Measurements from ENCODE around the gene GPR61. TPM values are rescaled to one million over a fixed set of nuclear protein-coding genes. Genes with fewer than 3 reads are reported as not detected.
A peak's percentile ranks its signal among the peaks of the same experiment; 100 is the strongest.

GPR61 gene
- total RNA-seq, 1 donor from 2014 or later = not detected

GRCh38 chr1:109509176-109510134 is 30.2 kb upstream of the GPR61 start, which contains the start of gene AMIGO1:
Gene AMIGO1, minus strand, starts transcription at chr1:109509727. Its CDS starts 815 bp downstream, at chr1:109508912.
- no peak for DNase-seq (ENCODE audit: extremely low spot score in 2 of 2)
- intact Hi-C loops (cut with DNase I) = no loop called here
- TF ChIP-seq POLR2AphosphoS5 (IDR thresholded peaks at IDR 0.05; ENCODE audit: insufficient read depth in 1 of 2, low read depth in 1 of 2) = no peak
- Histone ChIP-seq H3K4me3 (peak within 1 kb of the TSS; percentile 77 to 87), H3K9me3 (no peaks in the 10 kb centered on the region), H3K4me1 (peaks cover 19% of the 10 kb centered on the region), H3K36me3 (no peaks in the 10 kb centered on the region), H3K27me3 (no peaks in the 10 kb centered on the region), H3K27ac (peak within 1 kb of the TSS; percentile 70)

- Histone ChIP-seq H3K4me3 (no peak overlapping the region), H3K36me3 (no peaks in the 10 kb centered on the region), H3K27ac (no peak overlapping the region), H3K4me1 (peaks cover 19% of the 10 kb centered on the region), H3K9me3 (no peaks in the 10 kb centered on the region), H3K27me3 (no peaks in the 10 kb centered on the region)
- DNase-seq (ENCODE audit: extremely low spot score in 2 of 2) = no peak
- intact Hi-C loops (cut with DNase I) = no loop called here
- no peak for TF ChIP-seq POLR2A (IDR thresholded peaks at IDR 0.05)
- no peak for TF ChIP-seq CTCF (IDR thresholded peaks at IDR 0.05)
- TF ChIP-seq POLR2AphosphoS5 (IDR thresholded peaks at IDR 0.05; ENCODE audit: insufficient read depth in 1 of 2, low read depth in 1 of 2) = no peak
Measured at GRCh38 chr1:109513110-109513710, 26.5 kb upstream of the GPR61 start.

GRCh38 chr1:109514846-109515245 is 24.8 kb upstream of the GPR61 start:
- DNase-seq (ENCODE audit: extremely low spot score in 2 of 2) = no peak
- no peaks in the 10 kb centered on the region for H3K36me3 ChIP-seq
- intact Hi-C loops (cut with DNase I) = no loop called here
- H3K9me3 ChIP-seq = no peaks in the 10 kb centered on the region
- no peaks in the 10 kb centered on the region for H3K27me3 ChIP-seq
- H3K4me3 ChIP-seq = no peak overlapping the region
- TF ChIP-seq POLR2A (IDR thresholded peaks at IDR 0.05) (no peak), POLR2AphosphoS5 (IDR thresholded peaks at IDR 0.05; ENCODE audit: insufficient read depth in 1 of 2, low read depth in 1 of 2) (no peak), CTCF (IDR thresholded peaks at IDR 0.05) (no peak)
- H3K4me1 ChIP-seq = peaks cover 8% of the 10 kb centered on the region
- H3K27ac ChIP-seq = no peak overlapping the region

- no peak for DNase-seq (ENCODE audit: extremely low spot score in 2 of 2)
- Histone ChIP-seq H3K27me3 (no peaks in the 10 kb centered on the region), H3K4me1 (no peaks in the 10 kb centered on the region), H3K27ac (no peak overlapping the region), H3K36me3 (no peaks in the 10 kb centered on the region), H3K9me3 (no peaks in the 10 kb centered on the region), H3K4me3 (no peak overlapping the region)
- no peak for TF ChIP-seq CTCF (IDR thresholded peaks at IDR 0.05)
- no peak for TF ChIP-seq POLR2A (IDR thresholded peaks at IDR 0.05)
- no peak for TF ChIP-seq POLR2AphosphoS5 (IDR thresholded peaks at IDR 0.05; ENCODE audit: insufficient read depth in 1 of 2, low read depth in 1 of 2)
- intact Hi-C loops (cut with DNase I) = no loop called here
Measured at GRCh38 chr1:109516872-109517271, 22.8 kb upstream of the GPR61 start.

GRCh38 chr1:109517337-109517736 is 22.3 kb upstream of the GPR61 start:
- H3K27ac ChIP-seq = no peak overlapping the region
- TF ChIP-seq POLR2AphosphoS5 (IDR thresholded peaks at IDR 0.05; ENCODE audit: insufficient read depth in 1 of 2, low read depth in 1 of 2) (no peak), POLR2A (IDR thresholded peaks at IDR 0.05) (no peak), CTCF (IDR thresholded peaks at IDR 0.05) (no peak)
- no peak overlapping the region for H3K4me3 ChIP-seq
- no peaks in the 10 kb centered on the region for H3K27me3 ChIP-seq
- no peaks in the 10 kb centered on the region for H3K4me1 ChIP-seq
- DNase-seq (ENCODE audit: extremely low spot score in 2 of 2) = no peak
- no peaks in the 10 kb centered on the region for H3K9me3 ChIP-seq
- intact Hi-C loops (cut with DNase I) = no loop called here
- H3K36me3 ChIP-seq = no peaks in the 10 kb centered on the region
